ENCODE results near the gene RAD54L. TPM values are rescaled to one million over a fixed set of nuclear protein-coding genes. Genes with fewer than 3 reads are reported as not detected.

Gene RAD54L
- total RNA-seq, 1 experiment from 2014 or later: 49.0 TPM

GRCh38 chr1:46203738-46204405 is 43.7 kb upstream of the RAD54L start:
- Histone ChIP-seq H3K4me1 (ENCODE audit: insufficient read depth, low read length, poor library complexity, severe bottlenecking) (peaks cover 6% of the 10 kb centered on the region), H3K36me3 (ENCODE audit: insufficient read depth, low read length, poor library complexity, severe bottlenecking) (no peaks in the 10 kb centered on the region), H3K27ac (ENCODE audit: low read depth, low read length, poor library complexity, severe bottlenecking) (no peak overlapping the region), H3K9me3 (ENCODE audit: low read depth, low read length, poor library complexity, severe bottlenecking) (no peaks in the 10 kb centered on the region), H3K27me3 (replicated peaks; ENCODE audit: insufficient read depth, low read depth, low read length, poor library complexity) (no peaks in the 10 kb centered on the region), H3K4me3 (ENCODE audit: low read depth, low read length, poor library complexity, severe bottlenecking) (peak overlapping the region; percentile 69)
- DNase-seq (ENCODE audit: low spot score): no peak
- intact Hi-C loops (cut with micrococcal nuclease; ENCODE audit: unreplicated experiment): no loop called here
- ChIA-PET CTCF (no interaction called here), POLR2A (ENCODE audit: low non-redundant PET) (no interaction called here)
- TF ChIP-seq CTCF (conservative IDR thresholded peaks at IDR 0.05; ENCODE audit: low read depth, low read length) (no peak), EZH2 (IDR thresholded peaks at IDR 0.05; ENCODE audit: borderline replicate concordance, low read depth, low read length, poor library complexity, severe bottlenecking) (no peak)
- no TSS peak for BruUV-seq (replicated peaks)

GRCh38 chr1:46204406-46204742 is 43.2 kb upstream of the RAD54L start:
- POLR2A ChIA-PET (ENCODE audit: low non-redundant PET): no interaction called here
- BruUV-seq (replicated peaks): no TSS peak

GRCh38 chr1:46205141-46205540 is 42.4 kb upstream of the RAD54L start:
- no peak for TF ChIP-seq CTCF (conservative IDR thresholded peaks at IDR 0.05; ENCODE audit: low read depth, low read length)
- POLR2A ChIA-PET (ENCODE audit: low non-redundant PET): no interaction called here
- CTCF ChIA-PET: no interaction called here
- no peak overlapping the region for H3K4me3 ChIP-seq (ENCODE audit: low read depth, low read length, poor library complexity, severe bottlenecking)
- no peaks in the 10 kb centered on the region for H3K27me3 ChIP-seq (replicated peaks; ENCODE audit: insufficient read depth, low read depth, low read length, poor library complexity)
- no peaks in the 10 kb centered on the region for H3K36me3 ChIP-seq (ENCODE audit: insufficient read depth, low read length, poor library complexity, severe bottlenecking)
- H3K27ac ChIP-seq (ENCODE audit: low read depth, low read length, poor library complexity, severe bottlenecking): no peak overlapping the region
- intact Hi-C loops (cut with micrococcal nuclease; ENCODE audit: unreplicated experiment): no loop called here
- peaks cover 6% of the 10 kb centered on the region for H3K4me1 ChIP-seq (ENCODE audit: insufficient read depth, low read length, poor library complexity, severe bottlenecking)
- DNase-seq (ENCODE audit: low spot score): no peak
- BruUV-seq (replicated peaks): no TSS peak
- H3K9me3 ChIP-seq (ENCODE audit: low read depth, low read length, poor library complexity, severe bottlenecking): no peaks in the 10 kb centered on the region

More at GRCh38 chr1:46204406-46204742, 43.2 kb upstream of the RAD54L start:
- H3K4me1 ChIP-seq (ENCODE audit: insufficient read depth, low read length, poor library complexity, severe bottlenecking): peaks cover 6% of the 10 kb centered on the region
- intact Hi-C loops (cut with micrococcal nuclease; ENCODE audit: unreplicated experiment): no loop called here
- H3K27me3 ChIP-seq (replicated peaks; ENCODE audit: insufficient read depth, low read depth, low read length, poor library complexity): no peaks in the 10 kb centered on the region
- H3K9me3 ChIP-seq (ENCODE audit: low read depth, low read length, poor library complexity, severe bottlenecking): no peaks in the 10 kb centered on the region
- no peaks in the 10 kb centered on the region for H3K36me3 ChIP-seq (ENCODE audit: insufficient read depth, low read length, poor library complexity, severe bottlenecking)
- DNase-seq (ENCODE audit: low spot score): no peak
- no peak for TF ChIP-seq EZH2 (IDR thresholded peaks at IDR 0.05; ENCODE audit: borderline replicate concordance, low read depth, low read length, poor library complexity, severe bottlenecking)
- no peak overlapping the region for H3K4me3 ChIP-seq (ENCODE audit: low read depth, low read length, poor library complexity, severe bottlenecking)
- CTCF ChIA-PET: no interaction called here
- H3K27ac ChIP-seq (ENCODE audit: low read depth, low read length, poor library complexity, severe bottlenecking): no peak overlapping the region

GRCh38 chr1:46205791-46206190 is 41.8 kb upstream of the RAD54L start:
- peaks cover 6% of the 10 kb centered on the region for H3K4me1 ChIP-seq (ENCODE audit: insufficient read depth, low read length, poor library complexity, severe bottlenecking)
- DNase-seq (ENCODE audit: low spot score): no peak
- no peak for TF ChIP-seq EZH2 (IDR thresholded peaks at IDR 0.05; ENCODE audit: borderline replicate concordance, low read depth, low read length, poor library complexity, severe bottlenecking)
- TF ChIP-seq CTCF (conservative IDR thresholded peaks at IDR 0.05; ENCODE audit: low read depth, low read length): no peak
- BruUV-seq (replicated peaks): no TSS peak
- no peak overlapping the region for H3K27ac ChIP-seq (ENCODE audit: low read depth, low read length, poor library complexity, severe bottlenecking)
- H3K4me3 ChIP-seq (ENCODE audit: low read depth, low read length, poor library complexity, severe bottlenecking): no peak overlapping the region
- no peaks in the 10 kb centered on the region for H3K9me3 ChIP-seq (ENCODE audit: low read depth, low read length, poor library complexity, severe bottlenecking)
- CTCF ChIA-PET: no interaction called here
- H3K36me3 ChIP-seq (ENCODE audit: insufficient read depth, low read length, poor library complexity, severe bottlenecking): no peaks in the 10 kb centered on the region
- no peaks in the 10 kb centered on the region for H3K27me3 ChIP-seq (replicated peaks; ENCODE audit: insufficient read depth, low read depth, low read length, poor library complexity)
- POLR2A ChIA-PET (ENCODE audit: low non-redundant PET): no interaction called here
- intact Hi-C loops (cut with micrococcal nuclease; ENCODE audit: unreplicated experiment): no loop called here

Measured in A673 (cell line).